ENCODE measurements around the gene FBXW12. TPM values are rescaled to one million over a fixed set of nuclear protein-coding genes. Genes with fewer than 3 reads are reported as not detected.

FBXW12 gene
- polyA plus RNA-seq, 6 donors from 2014 or later: not detected

DNA sequence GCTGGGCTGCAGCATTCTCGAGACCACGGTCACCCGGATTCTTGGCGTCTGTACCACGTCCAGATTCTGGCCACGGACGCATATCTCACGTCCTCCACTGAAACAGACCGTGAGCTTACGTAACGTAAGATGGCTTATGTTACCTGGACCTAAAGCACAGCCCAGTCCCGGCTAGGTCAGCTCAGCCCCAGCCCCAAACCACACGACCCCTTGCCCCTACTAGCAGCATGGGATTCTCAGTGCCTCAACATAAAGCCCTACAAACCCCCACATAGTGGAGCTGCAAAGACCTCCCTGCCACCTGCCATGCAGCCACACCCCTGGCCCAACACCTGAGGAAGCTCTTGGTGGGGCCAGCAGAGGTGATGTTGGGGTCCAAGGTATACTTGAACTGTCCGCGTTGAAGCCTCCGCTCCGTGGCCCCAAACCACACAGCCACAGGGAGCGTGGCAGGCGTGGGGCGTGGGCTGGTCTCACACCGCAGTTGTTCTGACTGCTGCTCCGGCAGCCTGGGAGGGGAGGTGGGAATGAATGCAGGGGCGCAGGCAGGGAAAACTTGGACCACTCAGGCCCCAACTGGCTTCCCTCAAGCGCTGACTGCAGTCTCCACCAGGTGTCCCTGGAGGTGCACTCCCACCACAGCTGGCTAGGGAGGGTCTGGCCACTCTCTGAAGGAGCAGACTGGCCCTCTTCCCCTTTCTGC lies 43.4 kb downstream of the FBXW12 start:
- H3K27ac Mint-ChIP-seq: peak overlapping the region in 1 of 6 donors; percentile 89
- H3K4me3 Mint-ChIP-seq: no peak overlapping the region
- H3K9me3 Mint-ChIP-seq: no peaks in the 10 kb centered on the region
- no peaks in the 10 kb centered on the region for H3K4me1 Mint-ChIP-seq
- DNase-seq (no peak), ATAC-seq (ENCODE audit: low read depth in 2 of 2) (no peak)
- no peaks in the 10 kb centered on the region for H3K27me3 Mint-ChIP-seq
- no peaks in the 10 kb centered on the region for H3K36me3 Mint-ChIP-seq

DNA sequence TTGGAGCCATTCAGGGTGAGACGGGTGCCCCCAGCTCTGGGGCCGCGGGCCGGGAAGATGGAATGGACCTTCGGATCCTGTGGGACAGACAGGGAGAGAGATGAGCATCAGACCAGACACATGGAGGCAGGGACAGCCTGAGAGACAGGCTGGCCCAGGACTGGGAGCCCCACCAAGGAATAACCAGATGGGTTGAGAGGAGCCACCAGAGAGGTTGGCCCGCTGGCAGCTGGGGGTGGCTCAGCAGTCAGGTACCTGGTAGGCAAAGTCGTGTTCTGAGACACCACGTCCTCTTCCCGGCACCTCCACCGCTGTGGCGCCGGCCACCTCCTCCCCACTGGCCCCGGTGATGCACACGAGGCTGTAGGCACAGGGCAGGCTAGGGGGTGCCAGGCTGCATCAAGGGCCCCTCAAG lies 44.1 kb downstream of the FBXW12 start:
- no peaks in the 10 kb centered on the region for H3K36me3 Mint-ChIP-seq
- H3K9me3 Mint-ChIP-seq: no peaks in the 10 kb centered on the region
- DNase-seq (no peak), ATAC-seq (ENCODE audit: low read depth in 2 of 2) (no peak)
- no peaks in the 10 kb centered on the region for H3K4me1 Mint-ChIP-seq
- H3K4me3 Mint-ChIP-seq: no peak overlapping the region
- no peaks in the 10 kb centered on the region for H3K27me3 Mint-ChIP-seq
- H3K27ac Mint-ChIP-seq: peak overlapping the region in 1 of 6 donors; percentile 89

DNA sequence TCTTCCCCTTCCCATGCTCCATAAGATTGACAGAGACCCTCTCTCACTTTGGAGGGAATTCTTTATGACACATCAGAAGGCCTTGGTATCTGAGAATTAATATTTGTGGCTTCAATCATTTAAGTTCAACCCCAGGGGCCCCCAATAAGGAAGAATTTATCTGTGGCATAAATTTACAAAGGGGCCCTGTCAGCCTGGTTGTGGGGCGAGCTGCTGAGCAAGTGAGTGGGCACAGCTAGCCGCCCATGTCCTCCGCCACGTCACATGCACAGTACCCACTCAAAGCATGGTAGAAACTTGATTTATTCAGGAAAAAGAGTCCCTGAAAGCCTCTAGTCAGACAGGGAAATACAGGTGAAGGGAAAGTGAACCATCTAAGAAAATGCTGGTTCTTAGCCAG lies 44.5 kb downstream of the FBXW12 start:
- Mint-ChIP-seq H3K27me3 (no peaks in the 10 kb centered on the region), H3K27ac (peak overlapping the region in 1 of 6 donors; percentile 18), H3K4me3 (no peak overlapping the region), H3K36me3 (no peaks in the 10 kb centered on the region), H3K4me1 (no peaks in the 10 kb centered on the region), H3K9me3 (no peaks in the 10 kb centered on the region)
- ATAC-seq (ENCODE audit: low read depth in 2 of 2) (no peak), DNase-seq (no peak)

DNA sequence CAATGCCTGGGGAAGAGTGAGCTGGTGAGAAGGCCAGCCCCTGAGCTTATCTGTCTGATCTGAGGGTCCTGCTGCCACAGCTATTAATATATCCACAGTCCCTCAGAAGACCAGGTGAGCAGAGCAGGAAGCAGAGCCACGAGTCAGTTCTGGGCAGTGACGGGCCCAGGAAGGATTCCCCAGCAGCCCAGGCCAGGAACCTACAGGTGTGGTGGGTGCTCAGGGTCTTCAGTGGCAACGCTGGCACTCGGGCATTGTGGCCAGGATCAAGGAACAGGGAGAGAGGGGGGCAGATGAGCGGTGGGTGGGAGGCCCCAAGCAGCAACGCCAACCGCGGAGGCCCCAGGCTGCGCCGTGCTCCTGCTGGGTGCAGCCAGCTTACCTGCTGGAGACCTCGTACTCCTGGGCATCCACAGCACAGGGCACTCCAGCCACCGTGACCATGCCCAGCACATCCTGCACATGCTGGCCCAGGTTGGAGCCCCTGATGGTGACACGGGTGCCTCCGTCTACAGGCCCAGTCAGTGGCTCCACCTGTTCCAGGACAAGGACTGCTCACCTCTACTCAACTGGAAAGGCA lies 45.6 kb downstream of the FBXW12 start:
- H3K4me1 Mint-ChIP-seq: no peaks in the 10 kb centered on the region
- ATAC-seq (ENCODE audit: low read depth in 2 of 2): no peak

DNA sequence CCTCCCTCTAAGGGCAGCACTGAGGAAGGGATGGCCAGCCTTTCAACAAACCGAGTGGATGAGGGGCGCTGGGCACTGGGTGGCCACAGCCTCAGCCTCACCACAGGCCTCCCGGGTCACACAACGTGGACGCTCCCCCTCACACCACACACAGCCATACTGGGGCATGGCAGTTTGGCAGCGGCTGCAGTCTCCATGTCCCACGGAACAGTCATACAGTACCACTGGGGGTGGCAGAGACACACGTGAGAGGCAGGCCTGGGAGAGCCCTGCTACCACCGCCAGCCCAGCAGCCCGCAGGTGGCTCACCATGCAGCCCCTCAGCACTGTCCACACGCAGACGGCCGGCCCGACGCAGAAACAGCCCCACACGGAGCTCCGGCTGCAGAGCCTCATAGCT lies 46.1 kb downstream of the FBXW12 start:
- no peak overlapping the region for H3K4me3 Mint-ChIP-seq
- H3K4me1 Mint-ChIP-seq: no peaks in the 10 kb centered on the region
- ATAC-seq (ENCODE audit: low read depth in 2 of 2) (no peak), DNase-seq (no peak)
- H3K36me3 Mint-ChIP-seq: no peaks in the 10 kb centered on the region
- H3K27ac Mint-ChIP-seq: no peak overlapping the region
- no peaks in the 10 kb centered on the region for H3K27me3 Mint-ChIP-seq
- H3K9me3 Mint-ChIP-seq: no peaks in the 10 kb centered on the region

More for the DNA sequence above, 45.6 kb downstream of the FBXW12 start:
- Mint-ChIP-seq H3K4me3 (no peak overlapping the region), H3K27ac (no peak overlapping the region), H3K27me3 (no peaks in the 10 kb centered on the region), H3K36me3 (no peaks in the 10 kb centered on the region), H3K9me3 (no peaks in the 10 kb centered on the region)
- no peak for DNase-seq

DNA sequence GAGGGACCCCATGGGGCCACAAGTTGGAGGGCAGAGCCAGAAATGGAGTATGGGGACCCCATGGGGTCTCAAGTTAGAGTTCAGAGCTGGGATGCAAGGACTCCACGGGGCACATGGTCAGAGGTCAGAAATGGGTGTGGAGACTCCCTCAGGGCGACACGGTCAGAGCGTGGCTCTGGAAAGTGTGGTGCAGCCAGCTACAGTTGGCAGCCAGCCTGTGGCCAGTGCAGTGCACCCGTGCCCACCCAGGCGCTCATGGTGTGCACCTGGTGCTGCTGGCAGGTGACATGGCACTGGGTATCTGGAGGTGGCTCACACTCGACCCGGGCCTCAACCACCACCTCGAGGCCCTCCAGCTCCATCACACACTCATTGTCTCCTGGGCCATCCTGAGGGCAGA lies 46.6 kb downstream of the FBXW12 start:
- H3K27me3 Mint-ChIP-seq: no peaks in the 10 kb centered on the region
- no peaks in the 10 kb centered on the region for H3K4me1 Mint-ChIP-seq
- no peaks in the 10 kb centered on the region for H3K36me3 Mint-ChIP-seq
- DNase-seq (no peak), ATAC-seq (ENCODE audit: low read depth in 2 of 2) (no peak)
- no peak overlapping the region for H3K27ac Mint-ChIP-seq
- H3K4me3 Mint-ChIP-seq: no peak overlapping the region
- H3K9me3 Mint-ChIP-seq: no peaks in the 10 kb centered on the region

DNA sequence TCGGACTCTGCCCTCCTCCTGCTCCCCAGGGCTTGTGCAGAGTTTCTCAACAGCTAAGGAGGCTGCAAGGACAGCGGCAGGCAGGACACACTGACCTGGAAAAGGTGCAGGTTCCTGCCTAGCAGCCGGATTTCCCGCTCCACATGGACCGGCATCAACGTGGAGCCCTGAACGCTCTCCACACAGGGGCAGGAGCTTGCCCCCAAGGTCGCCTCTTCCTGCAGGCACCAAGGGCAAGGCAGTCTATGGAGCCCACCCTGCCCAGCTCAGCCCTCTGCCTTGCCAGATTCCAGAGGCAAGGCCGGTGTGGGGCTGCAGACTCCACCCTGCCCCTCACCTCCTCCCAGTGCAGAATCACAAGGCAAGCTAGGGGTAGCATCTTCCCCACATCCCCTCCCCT lies 47.1 kb downstream of the FBXW12 start:
- Mint-ChIP-seq H3K4me3 (no peak overlapping the region), H3K27me3 (no peaks in the 10 kb centered on the region), H3K36me3 (no peaks in the 10 kb centered on the region), H3K9me3 (no peaks in the 10 kb centered on the region), H3K27ac (no peak overlapping the region), H3K4me1 (no peaks in the 10 kb centered on the region)
- DNase-seq (no peak), ATAC-seq (ENCODE audit: low read depth in 2 of 2) (no peak)

DNA sequence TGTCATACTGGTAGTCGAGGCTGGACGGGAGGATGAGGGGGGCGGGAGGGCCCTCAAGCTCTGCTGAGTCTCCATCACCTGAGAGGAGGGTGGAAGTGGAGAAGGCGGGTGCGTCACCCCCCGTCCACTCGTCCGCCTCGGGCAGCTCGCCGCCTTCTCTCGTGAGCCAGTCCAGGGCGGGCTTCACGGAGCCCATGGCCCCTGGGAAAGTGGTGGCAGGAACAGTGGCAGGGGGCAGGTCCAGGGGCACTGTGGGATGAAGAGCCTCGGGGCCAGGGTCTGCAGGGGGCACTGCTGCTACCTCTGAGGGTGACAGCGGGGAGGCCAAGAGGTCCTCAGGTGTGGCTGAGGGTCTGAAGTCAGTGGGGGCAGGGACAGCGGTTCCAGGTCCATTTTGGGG lies 47.6 kb downstream of the FBXW12 start:
- no peak for ATAC-seq (ENCODE audit: low read depth in 2 of 2)
- H3K27ac Mint-ChIP-seq: no peak overlapping the region
- no peak for DNase-seq

DNA sequence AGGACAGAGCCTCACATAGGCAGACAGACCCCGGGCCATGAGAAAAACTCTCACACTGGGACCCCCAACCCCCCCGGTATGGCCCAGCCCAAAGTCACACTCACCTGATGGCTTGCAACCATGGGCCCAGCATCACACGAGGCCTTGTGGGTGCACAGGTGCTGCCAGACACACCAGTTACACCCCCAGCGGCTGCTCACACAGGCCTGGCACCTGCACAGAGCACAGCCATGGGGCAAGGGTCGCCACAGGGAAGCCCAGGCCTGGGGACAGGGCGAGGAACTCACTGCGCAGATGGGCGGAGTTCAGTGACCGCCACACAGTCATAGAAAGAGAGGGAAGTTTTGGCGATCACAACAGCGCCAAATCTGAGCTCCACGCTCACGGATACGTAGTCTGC lies 48.5 kb downstream of the FBXW12 start:
- no peaks in the 10 kb centered on the region for H3K27me3 Mint-ChIP-seq
- no peak overlapping the region for H3K4me3 Mint-ChIP-seq
- H3K36me3 Mint-ChIP-seq: no peaks in the 10 kb centered on the region
- ATAC-seq (ENCODE audit: low read depth in 2 of 2): no peak
- H3K9me3 Mint-ChIP-seq: no peaks in the 10 kb centered on the region
- no peak for DNase-seq
- H3K27ac Mint-ChIP-seq: no peak overlapping the region
- H3K4me1 Mint-ChIP-seq: no peaks in the 10 kb centered on the region

More for the DNA sequence above, 47.6 kb downstream of the FBXW12 start:
- H3K27me3 Mint-ChIP-seq: no peaks in the 10 kb centered on the region
- H3K4me1 Mint-ChIP-seq: no peaks in the 10 kb centered on the region
- no peak overlapping the region for H3K4me3 Mint-ChIP-seq
- H3K36me3 Mint-ChIP-seq: no peaks in the 10 kb centered on the region
- no peaks in the 10 kb centered on the region for H3K9me3 Mint-ChIP-seq

DNA sequence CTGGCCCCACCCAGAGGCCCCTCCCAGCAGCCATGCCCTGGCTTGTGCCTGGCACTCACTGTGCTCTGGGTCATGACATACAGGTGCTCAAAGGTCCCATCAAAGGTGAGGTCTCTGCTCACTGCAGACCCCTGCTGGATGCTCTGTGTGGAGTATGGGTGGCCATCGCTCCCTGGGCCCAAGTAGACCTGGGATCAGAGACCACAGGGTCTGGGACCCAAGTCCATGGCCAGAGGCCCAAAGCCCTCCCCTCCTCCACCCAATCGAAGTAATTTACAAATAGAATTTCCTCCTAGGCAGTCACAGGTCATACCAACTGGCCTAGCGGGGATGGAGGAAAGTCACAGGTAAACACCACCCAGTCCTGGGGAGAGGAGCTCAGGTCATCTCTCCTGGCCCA lies 50.3 kb downstream of the FBXW12 start:
- H3K36me3 Mint-ChIP-seq: no peaks in the 10 kb centered on the region
- DNase-seq: no peak
- H3K4me3 Mint-ChIP-seq: no peak overlapping the region
- H3K4me1 Mint-ChIP-seq: no peaks in the 10 kb centered on the region
- peaks cover 0 to 6% (median 2%) of the 10 kb centered on the region in 3 donors for H3K27me3 Mint-ChIP-seq
- no peak for ATAC-seq (ENCODE audit: low read depth in 2 of 2)
- H3K9me3 Mint-ChIP-seq: no peaks in the 10 kb centered on the region
- H3K27ac Mint-ChIP-seq: no peak overlapping the region

DNA sequence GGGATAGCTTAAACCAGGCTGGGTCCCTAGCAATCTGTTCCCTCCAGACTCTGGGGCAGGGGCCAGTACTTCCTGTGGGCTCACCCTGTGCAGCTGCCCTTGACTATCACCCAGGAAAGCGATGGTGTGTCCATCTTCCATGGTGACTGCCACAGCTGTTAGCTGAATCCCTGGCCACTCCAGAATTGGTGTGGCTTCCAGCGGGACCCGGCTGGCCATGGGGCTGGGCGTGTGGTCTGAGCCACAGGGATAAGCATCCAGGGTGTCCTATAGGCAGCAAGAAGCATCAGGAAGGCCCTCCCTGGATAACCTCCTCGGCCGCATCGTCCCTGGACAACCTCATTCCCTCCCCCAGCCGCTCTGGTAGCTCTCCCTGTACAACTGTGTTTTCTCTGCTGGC lies 50.7 kb downstream of the FBXW12 start:
- H3K27me3 Mint-ChIP-seq: peaks cover 3 to 10% (median 6%) of the 10 kb centered on the region in 3 donors
- H3K9me3 Mint-ChIP-seq: no peaks in the 10 kb centered on the region
- ATAC-seq (ENCODE audit: low read depth in 2 of 2) (no peak), DNase-seq (no peak)
- H3K4me3 Mint-ChIP-seq: no peak overlapping the region
- peak overlapping the region in 1 of 6 donors; percentile 89 for H3K27ac Mint-ChIP-seq
- H3K4me1 Mint-ChIP-seq: no peaks in the 10 kb centered on the region
- H3K36me3 Mint-ChIP-seq: no peaks in the 10 kb centered on the region

DNA sequence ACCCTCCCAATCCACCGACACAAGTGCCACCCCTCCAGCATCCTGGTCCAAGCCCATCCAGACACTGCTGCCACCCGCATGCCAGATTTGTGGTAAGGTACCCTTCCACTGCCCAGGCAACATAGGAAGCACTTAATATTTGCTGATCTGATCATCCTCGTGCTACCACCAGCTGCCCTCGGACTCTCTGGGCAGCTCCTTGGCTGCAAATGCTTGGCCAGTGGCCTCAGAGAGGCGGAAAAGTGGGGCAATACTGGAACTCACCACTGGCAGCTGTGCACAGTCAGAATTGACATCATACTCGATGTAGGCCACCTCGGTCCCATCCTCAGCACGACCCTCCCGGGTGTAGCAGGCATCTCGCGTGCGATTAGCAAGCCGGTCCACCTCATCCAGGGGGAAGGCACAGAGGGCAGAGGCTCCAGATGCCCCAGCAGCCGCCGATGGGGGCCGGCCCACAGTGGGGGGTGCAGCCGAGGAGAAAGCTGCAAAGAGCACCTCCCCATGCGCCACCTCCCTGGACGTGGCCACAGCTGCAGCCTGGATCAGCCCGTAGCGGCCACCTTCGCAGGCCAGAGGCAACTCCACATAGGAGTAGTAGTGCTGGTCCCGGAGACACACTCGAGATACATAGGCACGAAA lies 51.3 kb downstream of the FBXW12 start:
- H3K27me3 Mint-ChIP-seq: peaks cover 7 to 17% (median 13%) of the 10 kb centered on the region in 3 donors
- H3K4me1 Mint-ChIP-seq: no peaks in the 10 kb centered on the region
- H3K36me3 Mint-ChIP-seq: no peaks in the 10 kb centered on the region
- DNase-seq: no peak
- no peak overlapping the region for H3K27ac Mint-ChIP-seq
- no peak overlapping the region for H3K4me3 Mint-ChIP-seq
- no peaks in the 10 kb centered on the region for H3K9me3 Mint-ChIP-seq
- no peak for ATAC-seq (ENCODE audit: low read depth in 2 of 2)

DNA sequence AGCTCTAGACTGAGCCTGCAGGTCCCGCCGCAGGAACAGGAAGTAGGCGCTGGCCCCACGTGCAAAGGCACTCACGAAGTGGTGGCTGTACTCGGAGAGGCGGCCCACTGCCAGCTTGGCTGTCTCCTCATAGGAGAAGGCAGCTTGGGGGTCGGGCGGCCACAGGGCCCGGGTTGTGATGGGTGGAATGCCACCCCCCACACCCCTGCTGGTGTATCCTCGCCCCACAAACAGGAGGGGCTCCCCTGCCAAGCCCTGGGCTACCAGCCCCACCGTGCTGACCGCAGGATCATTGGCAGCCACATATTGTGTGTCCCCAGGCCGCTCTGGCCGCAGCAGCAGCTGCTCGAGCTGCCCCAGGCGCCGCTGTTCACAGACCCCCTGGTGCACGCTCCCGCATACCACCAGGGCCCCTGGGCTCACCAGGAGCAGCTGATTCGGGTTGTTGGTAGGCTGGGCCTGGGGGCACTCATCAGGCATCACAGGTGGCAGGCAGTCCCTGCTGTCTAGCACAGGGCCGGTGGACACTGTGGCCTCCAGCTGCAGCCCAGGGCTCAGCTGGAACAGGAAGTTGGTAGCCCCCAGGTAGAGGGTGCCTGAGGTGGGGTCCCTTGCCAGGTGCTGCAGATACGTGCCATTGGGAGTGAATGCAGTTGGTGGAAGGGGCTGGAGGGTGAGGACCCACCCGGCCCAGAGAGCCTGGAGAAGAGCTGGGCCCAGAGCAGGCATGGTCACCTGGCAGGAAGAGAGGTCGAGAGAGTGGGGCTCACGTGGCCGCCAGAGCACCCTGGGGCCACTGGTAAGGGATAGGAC lies 52.1 kb downstream of the FBXW12 start:
- Mint-ChIP-seq H3K9me3 (no peaks in the 10 kb centered on the region), H3K27me3 (peaks cover 7 to 19% (median 15%) of the 10 kb centered on the region in 3 donors), H3K27ac (no peak overlapping the region), H3K36me3 (no peaks in the 10 kb centered on the region), H3K4me1 (no peaks in the 10 kb centered on the region), H3K4me3 (peak overlapping the region in 2 of 8 donors; percentile 34 to 39)
- ATAC-seq (ENCODE audit: low read depth in 2 of 2) (no peak), DNase-seq (no peak)
